Adrenal gland (tissue), 12 donors: ENCODE results near the gene RET. TPM values are rescaled to one million over a fixed set of nuclear protein-coding genes. Genes with fewer than 3 reads are reported as not detected.

Source experiments
- DNase-seq, 7 donors: peaks; one replicate each; pipeline ENCODE4 v3.0.0-alpha.2; 2019 to 2020
- H3K27ac ChIP-seq, 5 donors: fragments of 200-600 bp; sonication (generic) in 4 of 5; 1 replicate in 3 of 5; 2 replicates in 2 of 5; pipeline versions ENCODE4 v1.5.1 to v1.8.0; 2016 to 2020; ENCODE audit warnings: mild to moderate bottlenecking in 1 of 5
- H3K27me3 ChIP-seq: fragments of 200-600 bp; 2 replicates; pipeline ENCODE4 v1.8.0; 2021
- H3K36me3 ChIP-seq, 2 donors: fragments of 200-600 bp; replicated peaks in 1 of 2; 1 replicate in 1 of 2; 2 replicates in 1 of 2; pipeline versions ENCODE4 v1.5.1 to v1.8.0; 2018 to 2022
- H3K4me1 ChIP-seq, 2 donors: fragments of 200-600 bp; replicated peaks in 1 of 2; 1 replicate in 1 of 2; 2 replicates in 1 of 2; pipeline versions ENCODE4 v1.5.1 to v1.8.0; 2018 to 2021
- H3K4me3 ChIP-seq, 4 donors: fragments of 200-600 bp; sonication (generic) in 3 of 4; one replicate each; pipeline ENCODE4 v1.5.1; 2016 to 2018
- H3K9me3 ChIP-seq, 3 donors: fragments of 200-600 bp; sonication (generic) in 1 of 3; replicated peaks in 1 of 3; 1 replicate in 2 of 3; 2 replicates in 1 of 3; pipeline versions ENCODE4 v1.5.1 to v1.8.0; 2016 to 2021
- CTCF ChIP-seq, 6 experiments: fragments of 450-650 bp in 4 of 6; fragments of 200-600 bp in 2 of 6; sonication (generic) in 1 of 6; IDR thresholded peaks; 1 replicate in 5 of 6; 2 replicates in 1 of 6; pipeline versions ENCODE4 v1.5.1 to v1.8.0; 2016 to 2021; ENCODE audit warnings: antibody characterized with exemption in 6 of 6, mild to moderate bottlenecking in 2 of 6, moderate library complexity in 1 of 6
- POLR2A ChIP-seq, 2 donors: fragments of 450-650 bp; IDR thresholded peaks; one replicate each; pipeline ENCODE4 v1.6.1; 2017; ENCODE audit warnings: antibody characterized with exemption in 2 of 2, mild to moderate bottlenecking in 2 of 2, moderate library complexity in 1 of 2
- WGBS, 4 donors: extraction: QIAGEN DNeasy Blood & Tissue Kit in 2 of 4; methylation state at CpG; one replicate each; pipeline versions ENCODE4 v1.1.5 to v1.1.7; 2013 to 2017; 5-methylcytosine and 5-hydroxymethylcytosine counted together
- intact Hi-C, 2 donors: fragments of 100-400 bp; cut with DNase I; formaldehyde crosslinking; loops; one replicate each; pipeline versions ENCODE4 v1.14.1 to v1.15.0; 2022 to 2023
- polyA plus RNA-seq, 3 donors: library from polyadenylated mRNA; stranded (reverse); fragments of 200-250 nt in 2 of 3; fragments of 350-450 nt in 1 of 3; fragmentation: Illumina TruSeq in 1 of 3; extraction: RNeasy Lipid Tissue Mini Kit (QIAGEN cat#74804) in 1 of 3; gene quantifications; one replicate each; pipeline ENCODE4 v1.2.3, GENCODE V29; 2013 to 2014
- total RNA-seq, 9 donors: library from RNA; depleted of rRNA in 4 of 9; stranded (reverse); fragments of >200 nt in 4 of 9; fragments of 120-200 nt in 1 of 9; fragmentation: NEBNext Ultra II Directional in 1 of 9; extraction: Animal tissue kit (Norgen Biotek cat#: 25700) in 1 of 9; gene quantifications; one replicate each; pipeline versions ENCODE4 v1.1.0 to v1.2.4, GENCODE V29; 2013 to 2023
- donor health status: healthy with polysubstance abuse.
- donor health status: Bipolar disorder and iron deficiency.
- donor health status: DM: yes; HTN: yes; CAD: no.
- donor health status: DM: no; HTN: no; CAD: no.
- donor health status: DM: no; HTN: no; CAD: no.
- donor health status: DM: yes; HTN: yes; CAD: no.

Gene RET
- total and polyA plus RNA-seq, 12 donors = 1.6 to 43.6 (median 6.0) TPM

- Histone ChIP-seq H3K4me3 (no peak overlapping the region), H3K4me1 (no peaks in the 10 kb centered on the region), H3K27ac (no peak overlapping the region), H3K36me3 (no peaks in the 10 kb centered on the region), H3K9me3 (no peaks in the 10 kb centered on the region), H3K27me3 (peaks cover 6% of the 10 kb centered on the region)
- TF ChIP-seq POLR2A (IDR thresholded peaks at IDR 0.05) = no peak
- no peak for TF ChIP-seq CTCF (IDR thresholded peaks at IDR 0.05)
- 29 to 57% (median 50%) methylated on average over 5 of the region's 5 CpGs for WGBS, 4 donors
- intact Hi-C loops = no loop called here
- DNase-seq = no peak
These were observed 6.9 kb downstream of the RET start for GRCh38 chr10:43083764-43084163.

- no peak for TF ChIP-seq CTCF (IDR thresholded peaks at IDR 0.05)
- no peak for TF ChIP-seq POLR2A (IDR thresholded peaks at IDR 0.05)
- H3K27me3 ChIP-seq = no peaks in the 10 kb centered on the region
- no peaks in the 10 kb centered on the region for H3K9me3 ChIP-seq
- no peak overlapping the region for H3K27ac ChIP-seq
- no peak overlapping the region for H3K4me3 ChIP-seq
- no peaks in the 10 kb centered on the region for H3K36me3 ChIP-seq
- 45 to 74% (median 68%) methylated on average over 6 to 9 of the region's 9 CpGs for WGBS, 4 donors
- peak in 3 of 7 donors; percentile 33 to 91 (median 36) for DNase-seq
- intact Hi-C loops = no loop called here
- H3K4me1 ChIP-seq = no peaks in the 10 kb centered on the region
These were observed 7.9 kb downstream of the RET start for GRCh38 chr10:43084812-43085211.

- H3K4me3 ChIP-seq = no peak overlapping the region
- no peaks in the 10 kb centered on the region for H3K4me1 ChIP-seq
- no peak for TF ChIP-seq CTCF (IDR thresholded peaks at IDR 0.05)
- no peaks in the 10 kb centered on the region for H3K27me3 ChIP-seq
- WGBS, 4 donors = 75 to 84% (median 80%) methylated on average over 2 to 7 of the region's 7 CpGs
- DNase-seq = no peak
- H3K27ac ChIP-seq = no peak overlapping the region
- intact Hi-C loops = no loop called here
- H3K36me3 ChIP-seq = no peaks in the 10 kb centered on the region
- no peaks in the 10 kb centered on the region for H3K9me3 ChIP-seq
These were observed 9.6 kb downstream of the RET start for GRCh38 chr10:43086321-43086942.

GRCh38 chr10:43089519-43089918 is 12.7 kb downstream of the RET start:
- Histone ChIP-seq H3K36me3 (no peaks in the 10 kb centered on the region), H3K9me3 (no peaks in the 10 kb centered on the region), H3K4me1 (no peaks in the 10 kb centered on the region), H3K27me3 (no peaks in the 10 kb centered on the region), H3K4me3 (no peak overlapping the region), H3K27ac (no peak overlapping the region)
- DNase-seq = no peak
- 86 to 100% (median 88%) methylated on average over 4 to 10 of the region's 10 CpGs for WGBS, 4 donors
- intact Hi-C loops = no loop called here
- TF ChIP-seq CTCF (IDR thresholded peaks at IDR 0.05) (no peak), POLR2A (IDR thresholded peaks at IDR 0.05) (no peak)
